Esophagus squamous epithelium (tissue), 5 donors: ENCODE measurements around the gene ACAD8. TPM values are rescaled to one million over a fixed set of nuclear protein-coding genes. Genes with fewer than 3 reads are reported as not detected.

Source experiments
- DNase-seq: peaks from one replicate; lab custom pipeline; 2025; lab: John Stamatoyannopoulos, UW
- H3K27ac ChIP-seq, 4 donors: fragments of 200-600 bp; sonication (generic); one replicate each; pipeline ENCODE4 v1.5.1; 2016 to 2019; ENCODE audit warnings: mild to moderate bottlenecking in 1 of 4
- H3K27me3 ChIP-seq, 4 donors: fragments of 200-600 bp; sonication (generic); 1 replicate in 3 of 4; 2 replicates in 1 of 4; pipeline versions ENCODE4 v1.5.1 to v1.6.0; 2017 to 2021; ENCODE audit warnings: antibody characterized with exemption in 1 of 4
- H3K36me3 ChIP-seq, 3 donors: fragments of 200-600 bp; sonication (generic); one replicate each; pipeline ENCODE4 v1.5.1; 2016 to 2019
- H3K4me1 ChIP-seq, 3 donors: fragments of 200-600 bp; sonication (generic); one replicate each; pipeline ENCODE4 v1.5.1; 2017 to 2019
- H3K4me3 ChIP-seq, 4 donors: fragments of 200-600 bp; sonication (generic); 1 replicate in 3 of 4; 2 replicates in 1 of 4; pipeline ENCODE4 v1.5.1; 2016 to 2019; ENCODE audit warnings: mild to moderate bottlenecking in 2 of 4, moderate library complexity in 1 of 4
- H3K9me3 ChIP-seq, 3 donors: fragments of 200-600 bp; sonication (generic); one replicate each; pipeline ENCODE4 v1.5.1; 2016 to 2019
- CTCF ChIP-seq, 6 experiments: fragments of 450-650 bp in 4 of 6; fragments of 200-600 bp in 2 of 6; sonication (generic) in 2 of 6; IDR thresholded peaks; one replicate each; pipeline ENCODE4 v1.5.1; 2016 to 2019; ENCODE audit warnings: antibody characterized with exemption in 6 of 6, mild to moderate bottlenecking in 4 of 6, moderate library complexity in 4 of 6
- POLR2A ChIP-seq, 4 donors: fragments of 450-650 bp; IDR thresholded peaks; one replicate each; pipeline ENCODE4 v1.6.1; 2017; ENCODE audit warnings: antibody characterized with exemption in 4 of 4, mild to moderate bottlenecking in 4 of 4, moderate library complexity in 3 of 4
- WGBS, 2 donors: methylation state at CpG; one replicate each; pipeline ENCODE4 v1.1.5; 2018; 5-methylcytosine and 5-hydroxymethylcytosine counted together
- intact Hi-C: fragments of 100-400 bp; cut with DNase I; formaldehyde crosslinking; loops from one replicate; pipeline ENCODE4 v1.15.0; 2022
- total RNA-seq, 4 donors: library from RNA; depleted of rRNA; stranded (reverse); fragments of >200 nt; gene quantifications; one replicate each; pipeline ENCODE4 v1.1.0, GENCODE V29; 2016
- donor health status: DM: yes; HTN: yes; CAD: no.

Gene ACAD8
- total RNA-seq, 4 donors from 2014 or later = 11.3 to 25.1 (median 18.2) TPM

GRCh38 chr11:134246100-134246499 lies 7.3 kb upstream of the ACAD8 start:
- H3K9me3 ChIP-seq = no peaks in the 10 kb centered on the region
- H3K27ac ChIP-seq = no peak overlapping the region
- WGBS, 2 donors = 89 to 90% methylated on average over 3 to 10 of the region's 11 CpGs
- H3K27me3 ChIP-seq = no peaks in the 10 kb centered on the region
- H3K4me1 ChIP-seq = no peaks in the 10 kb centered on the region
- no peak overlapping the region for H3K4me3 ChIP-seq
- TF ChIP-seq POLR2A (IDR thresholded peaks at IDR 0.05) (no peak), CTCF (IDR thresholded peaks at IDR 0.05) (no peak)
- peaks cover 0 to 100% (median 40%) of the 10 kb centered on the region in 3 donors for H3K36me3 ChIP-seq
- DNase-seq = no peak
- intact Hi-C loops = no loop called here

GRCh38 chr11:134246678-134247077 lies 6.7 kb upstream of the ACAD8 start:
- 80 to 92% methylated on average over 4 of the region's 4 CpGs for WGBS, 2 donors
- no peak for DNase-seq
- peaks cover 0 to 97% (median 40%) of the 10 kb centered on the region in 3 donors for H3K36me3 ChIP-seq
- intact Hi-C loops = no loop called here
- no peaks in the 10 kb centered on the region for H3K27me3 ChIP-seq
- H3K9me3 ChIP-seq = no peaks in the 10 kb centered on the region
- no peak overlapping the region for H3K4me3 ChIP-seq
- H3K4me1 ChIP-seq = peaks cover 0 to 6% (median under 1%) of the 10 kb centered on the region in 3 donors
- H3K27ac ChIP-seq = no peak overlapping the region
- TF ChIP-seq POLR2A (IDR thresholded peaks at IDR 0.05) (no peak), CTCF (IDR thresholded peaks at IDR 0.05) (no peak)

- Histone ChIP-seq H3K9me3 (no peaks in the 10 kb centered on the region), H3K27ac (no peak overlapping the region), H3K4me1 (peaks cover 7 to 18% (median 11%) of the 10 kb centered on the region in 3 donors), H3K27me3 (no peaks in the 10 kb centered on the region), H3K36me3 (peaks cover 0 to 74% (median 35%) of the 10 kb centered on the region in 3 donors), H3K4me3 (no peak overlapping the region)
- DNase-seq = no peak
- intact Hi-C loops = no loop called here
- WGBS, 2 donors = 58 to 65% methylated on average over 7 of the region's 7 CpGs
- no peak for TF ChIP-seq POLR2A (IDR thresholded peaks at IDR 0.05)
- no peak for TF ChIP-seq CTCF (IDR thresholded peaks at IDR 0.05)
Measured at GRCh38 chr11:134248910-134249480, 4.4 kb upstream of the ACAD8 start.

- Histone ChIP-seq H3K27ac (no peak overlapping the region), H3K4me1 (peaks cover 11 to 30% (median 15%) of the 10 kb centered on the region in 3 donors), H3K4me3 (no peak overlapping the region), H3K27me3 (no peaks in the 10 kb centered on the region), H3K9me3 (no peaks in the 10 kb centered on the region), H3K36me3 (peaks cover 0 to 62% (median 28%) of the 10 kb centered on the region in 3 donors)
- whole genome bisulfite sequencing, 2 donors = 85 to 94% methylated on average over 3 of the region's 3 CpGs
- no peak for TF ChIP-seq CTCF (IDR thresholded peaks at IDR 0.05)
- TF ChIP-seq POLR2A (IDR thresholded peaks at IDR 0.05) = no peak
- no peak for DNase-seq
- intact Hi-C loops = no loop called here
Measured at GRCh38 chr11:134250246-134250645, 3.1 kb upstream of the ACAD8 start.

GRCh38 chr11:134250675-134251074 lies 2.7 kb upstream of the ACAD8 start:
- peaks cover 11 to 31% (median 15%) of the 10 kb centered on the region in 3 donors for H3K4me1 ChIP-seq
- peaks cover 0 to 57% (median 24%) of the 10 kb centered on the region in 3 donors for H3K36me3 ChIP-seq
- no peak for TF ChIP-seq CTCF (IDR thresholded peaks at IDR 0.05)
- TF ChIP-seq POLR2A (IDR thresholded peaks at IDR 0.05) = no peak
- H3K9me3 ChIP-seq = no peaks in the 10 kb centered on the region
- H3K27me3 ChIP-seq = no peaks in the 10 kb centered on the region
- intact Hi-C loops = no loop called here
- DNase-seq = no peak
- 89 to 93% methylated on average over 2 of the region's 2 CpGs for WGBS, 2 donors
- no peak overlapping the region for H3K27ac ChIP-seq
- H3K4me3 ChIP-seq = no peak overlapping the region
